Measurements from ENCODE around the gene COPB2.

Gene COPB2

GRCh38 chr3:139325551-139325950, 63.9 kb downstream of the COPB2 start:
- H3K4me3 ChIP-seq (ENCODE audit: low read depth, low read length): no peak overlapping the region
- TF ChIP-seq, protein P1, sequence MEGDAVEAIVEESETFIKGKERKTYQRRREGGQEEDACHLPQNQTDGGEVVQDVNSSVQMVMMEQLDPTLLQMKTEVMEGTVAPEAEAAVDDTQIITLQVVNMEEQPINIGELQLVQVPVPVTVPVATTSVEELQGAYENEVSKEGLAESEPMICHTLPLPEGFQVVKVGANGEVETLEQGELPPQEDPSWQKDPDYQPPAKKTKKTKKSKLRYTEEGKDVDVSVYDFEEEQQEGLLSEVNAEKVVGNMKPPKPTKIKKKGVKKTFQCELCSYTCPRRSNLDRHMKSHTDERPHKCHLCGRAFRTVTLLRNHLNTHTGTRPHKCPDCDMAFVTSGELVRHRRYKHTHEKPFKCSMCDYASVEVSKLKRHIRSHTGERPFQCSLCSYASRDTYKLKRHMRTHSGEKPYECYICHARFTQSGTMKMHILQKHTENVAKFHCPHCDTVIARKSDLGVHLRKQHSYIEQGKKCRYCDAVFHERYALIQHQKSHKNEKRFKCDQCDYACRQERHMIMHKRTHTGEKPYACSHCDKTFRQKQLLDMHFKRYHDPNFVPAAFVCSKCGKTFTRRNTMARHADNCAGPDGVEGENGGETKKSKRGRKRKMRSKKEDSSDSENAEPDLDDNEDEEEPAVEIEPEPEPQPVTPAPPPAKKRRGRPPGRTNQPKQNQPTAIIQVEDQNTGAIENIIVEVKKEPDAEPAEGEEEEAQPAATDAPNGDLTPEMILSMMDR (IDR thresholded peaks at IDR 0.05; ENCODE audit: insufficient read depth, low read length, missing control alignments): no peak
- no peak for DNase-seq (ENCODE audit: low read depth, low spot score)
- CTCF ChIA-PET: interaction anchor here (1.1 to 3.0 kb wide), 4 partner anchors 15 to 389 kb away, joined by 3 to 41 read pairs (median 6); no protein-coding TSS in a partner anchor
- POLR2A ChIA-PET: no interaction called here

DNA sequence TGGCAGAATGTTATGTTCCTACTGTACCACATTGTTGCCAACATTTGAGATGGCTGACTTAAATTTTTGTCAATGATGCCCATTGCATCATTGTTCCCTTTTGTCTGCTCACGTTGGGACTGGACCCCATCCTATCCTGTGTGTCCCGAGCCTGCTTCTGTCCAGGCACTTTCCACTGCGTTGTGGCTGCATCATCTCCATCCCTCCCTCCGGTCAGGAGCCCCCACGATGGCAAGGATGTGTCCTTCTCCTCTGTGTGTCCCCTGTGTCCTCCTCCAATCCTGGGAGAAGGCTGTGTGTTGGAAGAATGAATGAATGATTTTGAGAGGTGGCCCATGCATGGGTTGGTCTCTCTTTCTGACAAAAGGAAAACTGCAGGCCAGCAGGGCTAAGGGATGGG, 65.0 kb downstream of the COPB2 start:
- TF ChIP-seq, protein P1 (IDR thresholded peaks at IDR 0.05; ENCODE audit: insufficient read depth, low read length, missing control alignments): no peak
- ChIA-PET POLR2A (no interaction called here), CTCF (interaction anchor here (0.9 to 3.0 kb wide), 2 partner anchors 213 to 401 kb away, joined by 3 to 41 read pairs; no protein-coding TSS in a partner anchor)
- no peak for DNase-seq (ENCODE audit: low read depth, low spot score)
- H3K4me3 ChIP-seq (ENCODE audit: low read depth, low read length): no peak overlapping the region

GRCh38 chr3:139323146-139323545, 66.3 kb downstream of the COPB2 start:
- no peak for DNase-seq (ENCODE audit: low read depth, low spot score)
- TF ChIP-seq, protein P1 (IDR thresholded peaks at IDR 0.05; ENCODE audit: insufficient read depth, low read length, missing control alignments): no peak
- ChIA-PET POLR2A (no interaction called here), CTCF (interaction anchor here (1.3 to 14.4 kb wide), 2 partner anchors 212 to 389 kb away, joined by 3 to 127 read pairs; no protein-coding TSS in a partner anchor)
- H3K4me3 ChIP-seq (ENCODE audit: low read depth, low read length): no peak overlapping the region

GRCh38 chr3:139322346-139322745, 67.1 kb downstream of the COPB2 start:
- DNase-seq (ENCODE audit: low read depth, low spot score): no peak
- TF ChIP-seq, protein P1 (IDR thresholded peaks at IDR 0.05; ENCODE audit: insufficient read depth, low read length, missing control alignments): no peak
- ChIA-PET CTCF (interaction anchor here (1.3 to 14.4 kb wide), 2 partner anchors 211 to 388 kb away, joined by 3 to 127 read pairs; no protein-coding TSS in a partner anchor), POLR2A (no interaction called here)
- H3K4me3 ChIP-seq (ENCODE audit: low read depth, low read length): no peak overlapping the region

DNA sequence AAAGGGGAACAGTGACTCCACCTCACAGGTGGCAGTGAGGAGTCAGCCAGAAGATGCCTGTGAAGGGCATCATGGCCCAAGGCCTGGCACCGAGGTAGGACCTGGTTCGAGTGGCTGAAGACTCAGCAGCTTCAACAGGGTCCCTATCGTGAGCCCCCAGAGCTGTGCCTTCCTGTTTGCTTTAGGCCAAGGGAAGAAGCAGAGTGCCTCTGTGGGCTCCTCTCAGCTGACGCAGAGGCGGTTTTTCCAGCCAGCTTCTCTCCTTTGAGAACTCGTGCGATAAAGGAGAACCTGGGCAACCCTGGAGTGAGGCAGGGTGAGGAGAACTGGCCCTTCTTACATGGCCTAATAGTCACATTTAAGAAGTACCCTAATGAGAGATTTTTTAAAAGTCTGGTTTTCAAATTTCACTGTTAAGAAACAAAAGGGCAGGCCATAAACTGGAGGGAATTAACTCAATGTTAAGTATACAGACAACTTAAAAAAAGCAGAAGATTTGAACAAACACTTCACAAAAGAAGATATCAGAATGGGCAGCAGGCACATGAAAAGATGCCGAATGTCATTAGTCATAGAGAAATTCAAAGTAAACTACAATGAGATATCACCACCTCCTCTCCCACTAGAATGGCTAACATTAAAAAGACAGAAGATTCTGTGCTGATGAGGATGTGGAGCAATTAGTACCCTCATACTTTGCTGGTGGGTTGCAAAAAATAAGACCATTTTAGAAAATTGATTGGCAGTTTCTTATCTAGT, 68.7 kb downstream of the COPB2 start:
- ChIA-PET CTCF (interaction anchor here (1.5 to 14.4 kb wide), 3 partner anchors 8 to 210 kb away, joined by 6 to 127 read pairs (median 24); no protein-coding TSS in a partner anchor), POLR2A (no interaction called here)
- DNase-seq (ENCODE audit: low read depth, low spot score): no peak
- no peak overlapping the region for H3K4me3 ChIP-seq (ENCODE audit: low read depth, low read length)
- TF ChIP-seq, protein P1 (IDR thresholded peaks at IDR 0.05; ENCODE audit: insufficient read depth, low read length, missing control alignments): no peak
